Naive thymus-derived CD4-positive, alpha-beta T cell (primary cell): ENCODE results near the gene TNNC1. TPM values are rescaled to one million over a fixed set of nuclear protein-coding genes. Genes with fewer than 3 reads are reported as not detected.

ENCODE experiments used
- ATAC-seq: fragments of 150-1000 bp; cut with Tn5 transposase; 2 replicates; pipeline ENCODE4 v1.10.0; 2021; ENCODE audit warnings: mild to moderate bottlenecking, moderate library complexity
- CTCF ChIA-PET: fragments of 350-600 bp; sonication (Branson Sonifier 250); formaldehyde crosslinking; loops from one replicate; lab custom pipeline; 2021; ENCODE audit warnings: antibody characterized with exemption; lab: Charles Lee
- POLR2A ChIA-PET: fragments of 350-600 bp; sonication (Branson Sonifier 250); formaldehyde crosslinking; loops from one replicate; lab custom pipeline; 2021; ENCODE audit warnings: antibody characterized with exemption, inconsistent platforms; lab: Charles Lee
- DNase-seq, 9 donors: peaks; one replicate each; pipeline versions ENCODE4 v3.0.0 to v3.0.0-alpha.2; 2020 to 2022; ENCODE audit warnings: mixed read lengths in 1 of 9
- H3K27ac ChIP-seq: one replicate; pipeline ENCODE4 v1.7.0; 2013; ENCODE audit warnings: mild to moderate bottlenecking, low read depth, low read length, moderate library complexity
- H3K27me3 ChIP-seq, 2 donors: one replicate each; pipeline ENCODE4 v1.7.0; 2013; ENCODE audit warnings: low read length in 2 of 2, mild to moderate bottlenecking in 2 of 2, moderate library complexity in 2 of 2; ENCODE audit not compliant: control insufficient read depth in 2 of 2, insufficient read depth in 2 of 2
- H3K36me3 ChIP-seq, 3 experiments: 1 replicate in 2 of 3; 2 replicates in 1 of 3; pipeline ENCODE4 v1.7.0; 2013; ENCODE audit warnings: low read length in 3 of 3, mild to moderate bottlenecking in 3 of 3, moderate library complexity in 1 of 3; ENCODE audit not compliant: insufficient read depth in 3 of 3, control insufficient read depth in 2 of 3
- H3K4me1 ChIP-seq, 2 donors: one replicate each; pipeline ENCODE4 v1.7.0; 2013; ENCODE audit warnings: low read length in 2 of 2, mild to moderate bottlenecking in 2 of 2, moderate library complexity in 1 of 2; ENCODE audit not compliant: control insufficient read depth in 2 of 2, insufficient read depth in 2 of 2
- H3K4me3 ChIP-seq: 2 replicates; pipeline ENCODE4 v1.7.0; 2013; ENCODE audit warnings: mild to moderate bottlenecking, low read length
- H3K9me3 ChIP-seq, 3 experiments: 1 replicate in 2 of 3; 2 replicates in 1 of 3; pipeline ENCODE4 v1.7.0; 2013; ENCODE audit warnings: low read length in 3 of 3; ENCODE audit not compliant: control insufficient read depth in 2 of 3
- H3K27ac Mint-ChIP-seq, 9 donors: one replicate each; pipeline ENCODE4 v1.8.0; 2020 to 2022; ENCODE audit warnings: mixed read lengths in 9 of 9, mild to moderate bottlenecking in 8 of 9, moderate library complexity in 5 of 9, inconsistent platforms in 2 of 9
- H3K27me3 Mint-ChIP-seq, 5 donors: one replicate each; pipeline ENCODE4 v1.8.0; 2021 to 2022; ENCODE audit warnings: mixed read lengths in 5 of 5, mild to moderate bottlenecking in 1 of 5
- H3K36me3 Mint-ChIP-seq, 5 donors: one replicate each; pipeline ENCODE4 v1.8.0; 2020 to 2022; ENCODE audit warnings: mixed read lengths in 5 of 5, mild to moderate bottlenecking in 3 of 5, inconsistent platforms in 1 of 5
- H3K4me1 Mint-ChIP-seq, 7 donors: one replicate each; pipeline ENCODE4 v1.8.0; 2020 to 2022; ENCODE audit warnings: mixed read lengths in 7 of 7, mild to moderate bottlenecking in 3 of 7, inconsistent platforms in 1 of 7
- H3K4me3 Mint-ChIP-seq, 10 donors: one replicate each; pipeline ENCODE4 v1.8.0; 2020 to 2022; ENCODE audit warnings: mild to moderate bottlenecking in 10 of 10, mixed read lengths in 10 of 10, moderate library complexity in 6 of 10, inconsistent platforms in 2 of 10
- H3K9me3 Mint-ChIP-seq, 11 donors: one replicate each; pipeline ENCODE4 v1.8.0; 2020 to 2022; ENCODE audit warnings: mixed read lengths in 11 of 11, mild to moderate bottlenecking in 4 of 11, inconsistent platforms in 1 of 11, moderate library complexity in 1 of 11
- intact Hi-C, 2 donors: fragments of 100-400 bp; cut with micrococcal nuclease; formaldehyde crosslinking; loops; one replicate each; pipeline ENCODE4 v1.15.1; 2023
- polyA plus RNA-seq, 2 donors: library from polyadenylated mRNA; unstranded; fragments of 300-500 nt; fragmentation: Illumina TruSeq; gene quantifications; one replicate each; pipeline ENCODE4 v1.2.3, GENCODE V29; 2021
- total RNA-seq, 6 experiments: library from RNA in 5 of 6; stranded (reverse) in 5 of 6; gene quantifications; 1 replicate in 5 of 6; 2 replicates in 1 of 6; pipeline ENCODE4 v1.2.3 and lab custom pipeline; 2021 to 2026

TNNC1 gene
- total and polyA plus RNA-seq, 7 experiments from 2014 or later: 0.73 to 8.4 (median 3.5) TPM

- no peak overlapping the region for H3K4me3 ChIP-seq
These were observed 42.1 kb upstream of the TNNC1 start for GRCh38 chr3:52495777-52496602.

GRCh38 chr3:52494886-52495495 lies 41.1 kb upstream of the TNNC1 start, which contains the start of gene STAB1:
TSS of gene STAB1 (plus strand) at chr3:52495338. CDS start at chr3:52495414, 76 bp downstream.
- peaks cover 0 to 16% (median 0%) of the 10 kb centered on the region in 5 donors for H3K36me3 Mint-ChIP-seq
- Histone ChIP-seq H3K36me3 (peaks cover 0 to 36% (median 0%) of the 10 kb centered on the region in 3 experiments), H3K4me3 (no peak within 1 kb of the TSS), H3K4me1 (no peaks in the 10 kb centered on the region), H3K27me3 (no peaks in the 10 kb centered on the region), H3K9me3 (no peaks in the 10 kb centered on the region), H3K27ac (no peak within 1 kb of the TSS)
- no peak within 1 kb of the TSS for H3K4me3 Mint-ChIP-seq
- H3K9me3 Mint-ChIP-seq: no peaks in the 10 kb centered on the region
- DNase-seq (no peak), ATAC-seq (no peak)
- ChIA-PET POLR2A (no interaction called here), CTCF (no interaction called here)
- intact Hi-C loops: no loop called here
- peaks cover 0 to 12% (median 0%) of the 10 kb centered on the region in 7 donors for H3K4me1 Mint-ChIP-seq
- no peaks in the 10 kb centered on the region for H3K27me3 Mint-ChIP-seq
- peak within 1 kb of the TSS in 2 of 9 donors; percentile 34 to 35 for H3K27ac Mint-ChIP-seq

More at GRCh38 chr3:52495777-52496602, 42.1 kb upstream of the TNNC1 start:
- Histone ChIP-seq H3K36me3 (peaks cover 0 to 26% (median 0%) of the 10 kb centered on the region in 3 experiments), H3K4me1 (no peaks in the 10 kb centered on the region), H3K27me3 (no peaks in the 10 kb centered on the region), H3K27ac (no peak overlapping the region), H3K9me3 (no peaks in the 10 kb centered on the region)
- POLR2A ChIA-PET: no interaction called here
- no peak overlapping the region for H3K4me3 Mint-ChIP-seq
- no peaks in the 10 kb centered on the region for H3K9me3 Mint-ChIP-seq
- ATAC-seq (peak; percentile 53), DNase-seq (no peak)
- intact Hi-C loops: no loop called here
- H3K4me1 Mint-ChIP-seq: peaks cover 0 to 9% (median 0%) of the 10 kb centered on the region in 7 donors
- no peak overlapping the region for H3K27ac Mint-ChIP-seq
- peaks cover 0 to 12% (median 0%) of the 10 kb centered on the region in 5 donors for H3K36me3 Mint-ChIP-seq
- CTCF ChIA-PET: no interaction called here
- no peaks in the 10 kb centered on the region for H3K27me3 Mint-ChIP-seq

- ATAC-seq (no peak), DNase-seq (no peak)
- intact Hi-C loops: no loop called here
- Histone ChIP-seq H3K27me3 (no peaks in the 10 kb centered on the region), H3K4me3 (no peak overlapping the region), H3K27ac (no peak overlapping the region), H3K36me3 (peaks cover 0 to 41% (median 0%) of the 10 kb centered on the region in 3 experiments), H3K4me1 (no peaks in the 10 kb centered on the region), H3K9me3 (no peaks in the 10 kb centered on the region)
- Mint-ChIP-seq H3K4me1 (peaks cover 0 to 12% (median 0%) of the 10 kb centered on the region in 7 donors), H3K27me3 (no peaks in the 10 kb centered on the region), H3K4me3 (no peak overlapping the region), H3K27ac (peak overlapping the region in 2 of 9 donors; percentile 34 to 35), H3K9me3 (no peaks in the 10 kb centered on the region), H3K36me3 (peaks cover 0 to 16% (median 0%) of the 10 kb centered on the region in 5 donors)
- ChIA-PET POLR2A (no interaction called here), CTCF (no interaction called here)
These were observed 40.6 kb upstream of the TNNC1 start for GRCh38 chr3:52494445-52494844.

GRCh38 chr3:52493232-52494017 lies 39.6 kb upstream of the TNNC1 start:
- no peak overlapping the region for H3K27ac Mint-ChIP-seq
- ATAC-seq (no peak), DNase-seq (no peak)
- peaks cover 0 to 9% (median 0%) of the 10 kb centered on the region in 7 donors for H3K4me1 Mint-ChIP-seq
- H3K9me3 ChIP-seq: no peaks in the 10 kb centered on the region
- no peaks in the 10 kb centered on the region for H3K9me3 Mint-ChIP-seq
- no peaks in the 10 kb centered on the region for H3K4me1 ChIP-seq
- peaks cover 0 to 16% (median 0%) of the 10 kb centered on the region in 5 donors for H3K36me3 Mint-ChIP-seq
- H3K27ac ChIP-seq: no peak overlapping the region
- H3K4me3 ChIP-seq: no peak overlapping the region
- CTCF ChIA-PET: no interaction called here
- no peaks in the 10 kb centered on the region for H3K27me3 ChIP-seq
- no peaks in the 10 kb centered on the region for H3K27me3 Mint-ChIP-seq
- intact Hi-C loops: no loop called here
- no peak overlapping the region for H3K4me3 Mint-ChIP-seq
- peaks cover 0 to 50% (median 0%) of the 10 kb centered on the region in 3 experiments for H3K36me3 ChIP-seq
- POLR2A ChIA-PET: no interaction called here

DNA sequence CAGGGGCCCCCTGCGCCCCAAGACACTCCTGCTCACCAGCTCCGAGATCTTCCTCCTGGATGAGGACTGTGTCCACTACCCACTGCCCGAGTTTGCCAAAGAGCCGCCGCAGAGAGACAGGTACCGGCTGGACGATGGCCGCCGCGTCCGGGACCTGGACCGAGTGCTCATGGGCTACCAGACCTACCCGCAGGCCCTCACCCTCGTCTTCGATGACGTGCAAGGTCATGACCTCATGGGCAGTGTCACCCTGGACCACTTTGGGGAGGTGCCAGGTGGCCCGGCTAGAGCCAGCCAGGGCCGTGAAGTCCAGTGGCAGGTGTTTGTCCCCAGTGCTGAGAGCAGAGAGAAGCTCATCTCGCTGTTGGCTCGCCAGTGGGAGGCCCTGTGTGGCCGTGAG lies 38.2 kb upstream of the TNNC1 start:
- no peak overlapping the region for H3K4me3 ChIP-seq
- CTCF ChIA-PET: no interaction called here
- no peak overlapping the region for H3K27ac ChIP-seq
- no peak overlapping the region for H3K27ac Mint-ChIP-seq
- ATAC-seq: no peak
- POLR2A ChIA-PET: interaction anchor here (0.9 kb wide), 1 partner anchor 19 kb away, joined by 3 read pairs; no protein-coding TSS in a partner anchor
- no peaks in the 10 kb centered on the region for H3K27me3 ChIP-seq
- intact Hi-C loops: no loop called here
- H3K9me3 Mint-ChIP-seq: no peaks in the 10 kb centered on the region
- H3K4me3 Mint-ChIP-seq: no peak overlapping the region
- H3K4me1 Mint-ChIP-seq: peaks cover 0 to 9% (median 0%) of the 10 kb centered on the region in 7 donors
- no peak for DNase-seq
- no peaks in the 10 kb centered on the region for H3K9me3 ChIP-seq
- H3K36me3 ChIP-seq: peaks cover 0 to 63% (median 0%) of the 10 kb centered on the region in 3 experiments
- H3K4me1 ChIP-seq: no peaks in the 10 kb centered on the region
- H3K36me3 Mint-ChIP-seq: peaks cover 0 to 25% (median 2%) of the 10 kb centered on the region in 5 donors
- no peaks in the 10 kb centered on the region for H3K27me3 Mint-ChIP-seq

- Mint-ChIP-seq H3K27me3 (no peaks in the 10 kb centered on the region), H3K4me1 (peaks cover 0 to 9% (median 0%) of the 10 kb centered on the region in 7 donors), H3K27ac (no peak overlapping the region), H3K36me3 (peaks cover 0 to 25% (median 2%) of the 10 kb centered on the region in 5 donors), H3K4me3 (no peak overlapping the region), H3K9me3 (no peaks in the 10 kb centered on the region)
- intact Hi-C loops: no loop called here
- CTCF ChIA-PET: no interaction called here
- Histone ChIP-seq H3K9me3 (no peaks in the 10 kb centered on the region), H3K36me3 (peaks cover 0 to 73% (median 0%) of the 10 kb centered on the region in 3 experiments), H3K4me1 (no peaks in the 10 kb centered on the region), H3K27ac (no peak overlapping the region), H3K4me3 (no peak overlapping the region), H3K27me3 (no peaks in the 10 kb centered on the region)
- POLR2A ChIA-PET: no interaction called here
- no peak for DNase-seq
- peak; percentile 64 for ATAC-seq
These were observed 37.2 kb upstream of the TNNC1 start for GRCh38 chr3:52490939-52491526.
